GM21825 (cell line): Measurements from ENCODE around the gene UGT1A5.
"Not testable (repeated sequence)": the region's sequence is repeated elsewhere in the genome, so short reads cannot be mapped to it uniquely, and the experiment has no call there.

Experiments
- ATAC-seq: cut with Tn5 transposase; IDR thresholded peaks from one replicate; pipeline ENCODE4 v1.9.1; 2021; ENCODE audit warnings: mild to moderate bottlenecking, moderate library complexity; ENCODE audit not compliant: unreplicated experiment

Gene UGT1A5

DNA sequence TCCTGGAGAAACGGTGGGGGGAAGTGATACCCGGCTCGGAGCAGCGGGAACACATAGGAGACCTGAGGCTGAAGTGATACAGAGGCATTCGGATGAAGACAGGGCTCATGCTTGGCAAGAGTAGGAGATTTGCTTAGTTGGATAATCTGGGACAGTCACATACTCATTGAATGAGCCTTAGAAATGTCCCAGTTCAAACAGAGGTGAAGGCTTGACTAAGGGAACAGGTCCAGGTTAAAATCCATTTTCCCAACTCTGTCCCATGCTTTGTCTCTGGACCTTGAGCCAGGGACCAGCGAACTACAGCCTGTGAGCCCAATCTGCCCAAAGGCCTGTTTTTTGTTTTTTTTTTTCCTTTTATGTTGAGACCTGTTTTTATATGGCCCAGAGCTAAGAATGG, 18.7 kb upstream of the UGT1A5 start:
- no peak for ATAC-seq

DNA sequence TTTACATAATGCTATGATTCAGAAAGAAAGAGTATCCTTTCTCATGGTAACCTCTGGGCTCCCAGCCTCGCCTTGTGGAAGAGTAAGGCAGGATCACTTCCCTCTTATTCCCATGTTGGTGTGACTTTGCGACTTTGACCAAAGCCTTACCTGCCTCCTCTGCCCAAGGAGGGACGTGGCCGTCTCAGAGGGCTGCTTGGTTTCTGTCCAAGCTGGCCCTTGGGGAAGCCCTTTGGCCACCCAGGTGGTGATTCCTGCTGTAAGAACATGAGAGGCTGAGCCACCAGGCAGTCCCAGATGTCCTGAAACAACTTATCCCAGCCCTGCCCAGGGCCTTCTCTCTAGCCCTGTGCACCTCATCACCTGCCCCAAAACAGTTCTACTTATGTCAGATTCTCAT, 14.0 kb upstream of the UGT1A5 start:
- ATAC-seq, result no peak

DNA sequence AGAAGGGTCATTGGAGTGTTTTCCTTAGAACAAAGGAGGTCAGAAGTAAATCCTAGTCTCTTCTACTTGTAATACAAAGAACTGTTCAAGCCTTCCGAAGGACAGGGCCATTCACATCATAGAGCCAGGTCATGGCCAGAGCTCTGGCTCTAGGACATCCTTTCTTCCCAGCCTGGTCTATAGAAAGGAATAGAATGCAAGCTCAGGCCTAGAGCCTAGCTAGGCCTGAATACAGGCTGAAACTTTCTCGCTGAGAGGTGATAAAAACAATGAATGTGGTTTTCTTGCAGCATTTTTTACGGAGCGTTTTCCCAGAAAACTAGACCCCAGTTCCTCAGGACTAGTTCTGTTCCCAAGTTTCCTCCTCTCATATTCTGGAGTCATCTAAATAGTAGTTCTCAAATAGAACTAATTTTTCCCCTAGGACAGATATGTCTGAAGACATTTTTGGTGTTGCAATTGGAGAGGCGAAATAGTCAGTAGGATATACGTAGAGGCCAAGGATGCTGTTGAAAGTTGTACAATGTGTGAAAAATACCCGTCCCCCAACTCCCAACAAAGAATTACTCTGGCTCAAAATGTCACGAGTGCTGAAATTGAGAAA, 13.2 kb upstream of the UGT1A5 start:
- ATAC-seq, result no peak

DNA sequence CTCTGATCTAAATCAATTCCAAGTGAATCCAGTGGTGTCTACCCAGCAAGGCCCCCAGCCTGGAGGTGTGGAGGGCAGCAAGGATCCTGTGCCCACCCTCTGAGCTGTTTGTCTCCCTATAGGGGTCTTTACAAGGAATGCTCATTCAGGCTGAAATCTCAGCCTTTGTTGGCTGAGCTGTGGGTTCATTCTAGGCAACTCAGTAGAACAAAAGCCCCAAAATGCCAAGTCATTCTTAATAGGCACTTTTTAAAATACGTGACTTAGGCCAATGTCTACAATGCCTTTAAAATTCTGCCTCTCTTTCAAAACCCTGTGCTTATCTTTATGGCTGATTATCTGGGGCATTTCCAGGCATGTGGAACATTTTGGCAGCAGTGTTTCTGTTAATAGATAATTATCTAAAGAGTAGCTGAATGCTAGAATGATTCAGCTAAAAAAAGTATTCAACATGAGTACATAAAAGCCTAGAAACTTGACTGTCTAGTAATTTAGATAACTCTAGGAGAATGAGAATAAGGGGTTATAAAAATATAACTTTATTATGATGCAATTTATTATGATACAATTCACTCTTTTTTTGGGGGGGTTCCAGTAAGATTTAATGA, 12.6 kb upstream of the UGT1A5 start:
- no peak for ATAC-seq

DNA sequence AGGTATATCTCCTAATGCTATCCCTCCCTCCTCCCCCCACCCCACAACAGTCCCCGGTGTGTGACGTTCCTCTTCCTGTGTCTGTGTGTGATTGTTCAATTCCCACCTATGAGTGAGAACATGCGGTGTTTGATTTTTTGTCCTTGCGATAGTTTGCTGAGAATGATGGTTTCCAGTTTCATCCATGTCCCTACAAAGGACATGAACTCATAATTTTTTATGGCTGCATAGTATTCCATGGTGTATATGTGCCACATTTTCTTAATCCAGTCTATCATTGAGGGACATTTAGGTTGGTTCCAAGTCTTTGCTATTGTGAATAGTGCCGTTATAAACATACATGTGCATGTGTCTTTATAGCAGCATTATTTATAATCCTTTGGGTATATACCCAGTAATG, 11.9 kb upstream of the UGT1A5 start:
- ATAC-seq, result not testable (repeated sequence)

DNA sequence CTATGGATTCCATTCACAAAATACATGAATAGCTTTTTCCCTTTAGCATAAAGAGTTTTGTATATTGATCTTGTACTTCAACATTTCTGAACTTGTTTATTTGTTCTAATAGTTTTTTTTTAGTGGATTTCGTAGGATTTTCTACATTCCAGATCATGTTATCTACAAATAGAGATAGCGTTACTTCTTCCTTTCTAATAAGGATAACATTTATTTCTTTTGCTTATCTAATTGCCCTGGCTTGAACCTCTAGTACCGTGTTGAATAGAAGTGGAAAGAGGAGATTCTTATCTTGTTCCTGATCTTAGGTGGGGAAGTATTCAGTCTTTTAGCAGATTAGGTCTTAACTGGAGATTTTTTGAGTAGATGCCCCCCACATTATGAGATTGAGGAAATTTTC, 10.5 kb upstream of the UGT1A5 start:
- no peak for ATAC-seq

DNA sequence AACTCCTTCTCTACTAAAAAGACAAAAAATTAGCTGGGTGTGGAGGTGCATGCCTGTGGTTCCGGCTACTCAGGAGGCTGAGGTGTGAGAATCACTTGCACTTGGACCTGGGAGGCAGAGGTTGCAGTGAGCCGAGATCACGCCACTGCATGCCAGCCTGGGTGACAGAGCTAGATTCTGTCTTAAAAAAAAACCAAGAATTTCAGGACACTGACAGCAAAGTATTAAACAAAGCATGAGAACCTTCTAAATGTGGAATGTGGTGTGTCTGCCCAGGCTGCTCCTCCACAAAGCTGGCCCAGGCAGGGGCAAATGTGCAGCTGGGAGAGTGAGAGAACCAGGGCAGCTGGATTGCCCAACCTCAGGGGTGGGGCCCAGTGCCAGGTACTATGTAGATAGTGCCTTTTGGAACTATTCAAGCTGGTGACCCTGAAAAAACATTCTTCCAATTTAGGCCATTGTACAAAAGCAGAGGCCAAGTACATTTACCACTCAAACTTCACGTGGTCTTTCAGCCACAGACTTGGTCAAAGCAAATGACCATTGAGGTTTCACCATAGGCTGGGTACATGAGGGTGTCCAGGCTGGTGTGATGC, 6.7 kb upstream of the UGT1A5 start:
- no peak for ATAC-seq

DNA sequence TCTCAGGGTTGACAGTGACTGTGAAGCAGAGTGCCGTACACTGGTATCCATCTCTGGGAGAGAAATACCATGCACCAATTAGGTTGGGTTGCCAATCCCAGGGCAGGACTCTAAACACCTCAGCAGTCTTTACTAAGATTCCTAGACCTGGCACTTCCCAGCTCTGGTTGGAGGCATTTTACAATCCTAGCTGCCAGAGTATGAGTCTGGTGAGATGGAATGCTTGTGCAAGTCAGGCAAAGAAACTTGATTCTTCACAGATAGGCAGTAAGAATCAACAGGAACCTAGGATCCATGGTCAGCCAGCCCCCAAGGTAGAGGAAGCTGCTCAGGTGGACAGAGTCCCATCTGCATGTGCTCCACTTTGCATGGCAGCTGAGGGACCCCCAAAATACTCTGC, 6.0 kb upstream of the UGT1A5 start:
- no peak for ATAC-seq

DNA sequence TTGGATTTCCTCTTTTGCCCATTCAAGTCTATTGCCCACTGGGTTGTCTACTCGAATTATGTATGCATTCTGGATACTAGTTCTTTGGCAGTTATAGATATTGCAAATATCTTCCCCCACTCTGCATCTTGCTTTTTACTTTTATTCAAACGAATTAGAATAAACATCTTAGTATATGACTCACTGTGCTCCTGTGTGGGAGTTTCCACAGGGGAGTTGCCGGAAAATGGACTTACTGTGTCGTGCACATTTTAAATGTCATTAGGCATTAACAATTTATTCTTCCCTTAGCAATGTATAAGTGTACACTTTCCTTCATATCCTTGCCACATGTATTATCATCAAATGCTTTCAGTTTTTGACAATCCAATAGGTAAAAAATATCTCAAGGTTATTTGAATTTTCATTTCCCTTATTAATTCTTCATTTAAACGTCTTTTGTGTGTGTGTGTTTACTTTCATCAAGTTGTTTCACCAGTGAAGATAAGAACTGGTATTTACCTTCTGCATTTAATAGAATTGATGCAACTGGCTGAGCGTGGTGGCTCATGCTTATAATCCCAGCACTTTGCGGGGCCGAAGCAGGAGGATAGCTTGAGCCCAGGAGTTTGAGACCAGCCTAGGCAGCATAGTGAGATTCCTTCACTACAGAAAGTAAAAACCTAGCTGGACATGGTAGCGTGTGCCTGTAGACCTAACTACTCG, 4.6 kb upstream of the UGT1A5 start:
- no peak for ATAC-seq

DNA sequence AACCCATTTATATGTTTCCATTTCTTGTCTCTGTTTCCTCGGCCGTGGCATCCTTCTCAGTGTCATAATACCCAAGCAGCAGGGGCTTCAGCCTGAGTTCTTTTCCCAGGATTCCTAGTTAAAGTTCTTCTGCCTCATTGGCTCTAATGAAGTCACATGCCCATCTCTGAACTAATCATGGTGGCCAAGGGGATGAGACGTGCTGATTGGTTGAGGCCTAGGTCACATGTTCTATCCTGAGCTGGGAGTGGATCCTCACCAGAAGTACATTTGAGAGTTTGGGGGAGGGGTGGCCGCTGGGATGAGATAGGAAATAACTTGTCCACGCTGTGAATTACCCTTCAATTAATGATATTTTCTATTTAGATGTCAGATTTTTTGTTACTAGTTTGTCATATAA, 3.8 kb upstream of the UGT1A5 start:
- ATAC-seq, result no peak

DNA sequence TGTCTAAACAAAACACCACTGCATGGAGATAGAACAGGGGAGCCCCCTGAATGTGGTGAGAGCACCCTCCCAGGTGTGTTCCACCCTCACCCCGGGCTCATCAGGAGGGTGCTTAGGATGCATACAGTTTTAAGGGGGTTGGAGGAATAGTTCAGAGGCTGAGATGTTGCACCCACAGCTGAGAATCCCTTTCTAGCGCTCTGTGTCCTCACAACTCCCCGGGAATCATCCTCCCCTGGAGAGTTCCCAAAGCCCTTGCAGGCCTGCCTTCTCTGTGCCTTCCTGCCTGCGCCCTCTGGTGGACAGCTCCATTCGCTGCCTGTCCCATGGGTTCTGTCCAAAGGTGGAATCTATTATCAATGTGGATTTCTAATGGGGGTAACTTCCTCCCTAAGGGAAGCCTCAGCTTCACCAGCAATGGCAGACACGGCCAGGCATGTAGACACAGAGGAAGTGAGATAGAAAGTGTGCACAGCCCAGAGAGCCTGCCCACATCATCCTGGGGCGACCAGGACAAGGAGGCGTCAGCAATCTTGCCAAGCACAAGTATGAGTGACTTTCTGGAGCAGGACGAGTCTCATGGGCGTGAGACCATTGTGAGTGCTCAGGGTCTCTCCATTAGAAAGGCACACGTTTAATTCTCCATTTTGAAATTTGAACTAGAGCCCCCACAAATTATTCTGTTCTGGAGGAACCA, 1.2 kb upstream of the UGT1A5 start:
- ATAC-seq, result peak; percentile 58

DNA sequence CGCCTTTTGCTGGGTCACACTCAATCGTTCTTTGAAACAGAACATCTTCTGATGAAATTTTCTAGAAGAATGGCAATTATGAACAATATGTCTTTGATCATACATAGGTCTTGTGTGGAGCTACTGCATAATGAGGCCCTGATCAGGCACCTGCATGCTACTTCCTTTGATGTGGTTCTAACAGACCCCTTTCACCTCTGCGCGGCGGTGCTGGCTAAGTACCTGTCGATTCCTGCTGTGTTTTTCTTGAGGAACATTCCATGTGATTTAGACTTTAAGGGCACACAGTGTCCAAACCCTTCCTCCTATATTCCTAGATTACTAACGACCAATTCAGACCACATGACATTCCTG, 532 bp downstream of the UGT1A5 start:
- no peak for ATAC-seq

DNA sequence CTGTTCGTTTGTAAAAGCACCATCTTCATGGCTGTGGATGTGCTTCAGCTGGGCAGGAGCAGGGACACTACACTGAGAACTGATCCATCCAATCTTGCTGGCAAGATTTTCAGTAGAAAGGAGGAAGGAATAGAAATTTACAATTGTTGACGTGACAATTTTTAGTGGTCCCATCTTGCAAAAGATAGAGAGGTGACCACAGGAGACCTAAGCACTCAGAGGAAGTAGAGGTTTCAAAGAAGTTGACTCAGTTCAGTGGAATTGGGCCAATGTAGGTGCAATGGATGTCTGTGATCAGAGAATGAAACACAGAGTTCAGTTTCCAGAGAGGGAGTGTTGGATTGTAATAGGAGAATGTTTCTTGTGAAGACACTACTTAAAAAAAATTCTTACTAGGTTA, 1.4 kb downstream of the UGT1A5 start:
- ATAC-seq, result no peak

DNA sequence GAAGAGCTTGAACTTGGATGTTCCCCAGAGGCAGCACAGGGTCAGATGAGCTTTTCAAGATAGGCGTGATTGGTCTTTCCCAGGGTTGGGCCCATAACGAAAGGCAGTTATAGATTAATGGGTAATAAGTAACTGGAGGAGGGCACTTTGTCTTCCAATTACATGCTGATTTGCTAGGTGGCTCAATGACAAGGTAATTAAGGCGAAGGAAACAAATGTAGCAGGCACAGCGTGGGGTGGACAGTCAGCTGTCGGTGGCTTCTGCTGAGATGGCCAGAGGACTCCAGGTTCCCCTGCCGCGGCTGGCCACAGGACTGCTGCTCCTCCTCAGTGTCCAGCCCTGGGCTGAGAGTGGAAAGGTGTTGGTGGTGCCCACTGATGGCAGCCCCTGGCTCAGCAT, 5.8 kb downstream of the UGT1A5 start, which contains the start of gene UGT1A4:
TSS of gene UGT1A4 (plus strand) at position 185 of the 400 bp plus-strand sequence. CDS start at position 270, 85 bp downstream.
- ATAC-seq, result no peak

DNA sequence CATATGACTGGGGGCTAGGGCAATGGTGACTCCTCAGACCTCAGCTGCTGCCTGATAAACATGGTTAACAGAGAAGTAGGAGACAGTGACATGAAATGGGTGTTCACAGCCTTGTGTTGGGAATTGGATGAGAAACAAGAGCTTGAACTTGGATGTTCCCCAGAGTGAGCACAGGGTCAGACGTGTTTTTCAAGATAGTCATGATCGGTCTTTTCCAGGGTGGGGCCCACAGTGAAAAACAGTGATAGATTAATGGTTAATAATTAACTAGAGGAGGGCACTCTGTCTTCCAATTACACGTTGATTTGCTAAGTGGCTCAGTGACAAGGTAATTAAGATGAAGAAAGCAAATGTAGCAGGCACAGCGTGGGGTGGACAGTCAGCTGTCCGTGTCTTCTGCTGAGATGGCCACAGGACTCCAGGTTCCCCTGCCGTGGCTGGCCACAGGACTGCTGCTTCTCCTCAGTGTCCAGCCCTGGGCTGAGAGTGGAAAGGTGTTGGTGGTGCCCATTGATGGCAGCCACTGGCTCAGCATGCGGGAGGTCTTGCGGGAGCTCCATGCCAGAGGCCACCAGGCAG, 16.1 kb downstream of the UGT1A5 start, which contains the start of gene UGT1A3:
TSS of gene UGT1A3 (plus strand) at position 320 of the 579 bp plus-strand sequence. CDS start at position 405, 85 bp downstream.
- ATAC-seq, result no peak

DNA sequence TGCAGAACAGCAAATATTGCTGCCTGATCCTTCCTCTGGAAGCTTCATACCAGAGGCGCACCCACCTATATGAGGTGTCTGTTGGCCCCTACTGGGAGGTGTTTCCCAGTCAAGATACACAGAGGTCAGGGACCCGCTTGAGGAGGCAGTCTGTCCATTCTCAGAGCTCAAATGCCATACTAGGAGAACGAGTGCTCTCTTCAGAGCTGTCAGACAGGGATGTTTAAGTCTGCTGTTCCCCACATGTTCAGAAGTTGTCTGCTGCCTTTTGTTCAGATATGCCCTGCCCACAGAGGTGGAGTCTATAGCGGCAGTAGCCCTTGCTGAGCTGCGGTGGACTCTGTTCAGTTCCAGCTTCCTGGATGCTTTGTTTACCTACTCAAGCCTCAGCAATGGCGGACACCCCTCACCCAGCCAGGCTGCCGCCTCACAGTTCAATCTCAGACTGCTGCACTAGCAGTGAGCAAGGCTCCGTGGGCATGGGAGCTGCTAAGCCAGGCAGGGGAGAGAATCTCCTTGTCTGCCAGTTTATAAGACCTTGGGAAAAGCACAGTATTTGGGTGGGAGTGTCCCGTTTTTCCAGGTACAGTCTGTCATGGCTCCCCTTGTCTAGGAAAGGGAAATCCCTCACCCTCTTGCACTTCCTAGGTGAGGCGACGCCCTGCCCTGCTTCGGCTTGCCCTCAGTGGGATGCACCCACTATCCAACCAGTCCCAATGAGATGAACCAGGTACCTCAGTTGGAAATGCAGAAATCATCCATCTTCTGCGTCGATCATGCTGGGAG, 24.4 kb downstream of the UGT1A5 start:
- ATAC-seq, result not testable (repeated sequence)

DNA sequence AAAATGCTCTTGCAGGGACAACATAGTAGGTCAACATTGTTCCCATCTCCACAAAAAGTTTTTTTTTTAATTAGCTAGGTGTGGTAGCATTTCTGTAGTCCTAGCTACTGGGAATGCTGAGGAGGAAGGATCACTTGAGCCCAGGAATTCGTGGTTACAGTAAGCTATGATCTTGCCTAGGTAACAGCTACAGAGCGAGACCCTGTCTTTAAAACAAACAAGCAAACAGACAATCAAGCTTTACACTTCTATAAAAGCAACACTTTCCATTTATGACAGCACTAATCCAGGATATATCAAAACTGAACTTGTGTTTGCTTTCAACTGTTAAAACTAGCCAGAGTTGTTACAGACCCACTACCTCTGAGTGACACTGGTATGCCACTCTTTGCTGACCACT, 28.2 kb downstream of the UGT1A5 start:
- no peak for ATAC-seq

DNA sequence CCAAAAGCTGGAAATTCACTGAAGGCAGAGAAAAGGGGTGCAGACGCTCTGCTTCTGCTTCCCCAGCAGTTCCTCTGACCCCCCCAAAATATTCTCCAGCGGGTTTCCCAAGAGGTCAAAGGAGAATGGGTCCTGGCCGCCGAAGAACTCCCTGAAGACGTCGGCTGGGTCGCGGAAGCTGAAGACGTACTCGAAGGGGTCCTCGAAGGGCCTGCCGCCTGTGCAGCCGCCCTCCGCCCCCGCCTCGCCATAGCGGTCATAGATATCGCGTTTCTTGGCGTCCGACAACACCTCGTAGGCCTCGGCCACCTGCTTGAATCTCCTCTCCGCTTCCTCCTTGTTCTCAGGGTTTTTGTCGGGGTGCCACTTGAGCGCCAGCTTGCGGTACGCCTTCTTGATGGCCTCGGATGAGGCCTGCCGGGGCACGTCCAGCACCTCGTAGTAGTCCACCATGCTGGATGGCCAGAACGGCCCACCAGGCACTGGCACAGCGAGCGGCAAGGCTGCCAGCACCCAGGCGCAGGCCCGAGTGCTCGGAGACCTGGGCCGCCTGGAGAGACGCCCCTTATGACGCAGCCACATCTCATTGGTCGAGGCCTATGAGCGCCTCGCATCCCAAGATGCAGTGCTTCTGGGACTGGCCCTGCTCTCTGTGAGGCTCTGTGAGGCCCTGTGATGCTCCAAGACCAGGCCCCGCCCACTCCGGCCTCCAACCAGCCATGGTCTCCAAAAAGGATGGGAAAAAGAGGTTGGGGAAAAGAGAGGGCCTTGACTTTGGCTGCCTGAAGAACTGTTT, 31.0 kb downstream of the UGT1A5 start:
- ATAC-seq, result no peak

DNA sequence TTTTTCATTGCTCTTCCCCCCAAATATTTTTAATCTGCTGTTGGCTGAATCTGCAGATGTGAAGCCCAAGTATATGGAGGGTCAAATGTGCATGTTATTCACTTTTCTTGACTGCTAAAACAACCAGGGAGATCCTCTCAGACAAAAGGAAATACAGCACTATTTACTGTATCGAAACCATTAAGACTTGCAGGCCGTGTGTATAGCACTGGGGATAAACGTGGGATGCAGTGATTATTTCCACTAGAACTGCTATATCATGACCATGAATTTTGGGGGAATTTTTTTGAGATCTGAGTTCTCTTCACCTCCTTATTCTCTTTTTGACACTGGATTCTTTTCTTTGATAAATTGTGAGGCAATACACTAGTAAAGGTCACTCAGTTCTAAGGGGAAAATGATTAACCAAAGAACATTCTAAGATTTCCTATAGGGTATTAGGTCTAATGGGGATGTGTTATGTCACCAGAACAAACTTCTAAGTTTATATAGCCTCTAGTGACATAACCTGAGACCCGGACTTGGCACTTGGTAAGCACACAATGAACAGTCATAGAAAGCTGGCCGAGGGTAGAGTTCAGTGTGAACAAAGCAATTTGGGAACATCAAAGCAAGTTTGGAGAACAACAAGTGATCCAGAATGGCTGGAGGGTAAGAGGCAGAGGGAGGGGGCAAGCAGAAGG, 32.5 kb downstream of the UGT1A5 start:
- no peak for ATAC-seq
